ENCODE results near the gene AHCYL2. TPM values are rescaled to one million over a fixed set of nuclear protein-coding genes. Genes with fewer than 3 reads are reported as not detected.

The AHCYL2 gene
- total and polyA plus RNA-seq, 2 of the 8 experiments (the other 6 are each of a cell fraction or from before 2014, with no cell fraction given), result 20.7 to 25.4 TPM

DNA sequence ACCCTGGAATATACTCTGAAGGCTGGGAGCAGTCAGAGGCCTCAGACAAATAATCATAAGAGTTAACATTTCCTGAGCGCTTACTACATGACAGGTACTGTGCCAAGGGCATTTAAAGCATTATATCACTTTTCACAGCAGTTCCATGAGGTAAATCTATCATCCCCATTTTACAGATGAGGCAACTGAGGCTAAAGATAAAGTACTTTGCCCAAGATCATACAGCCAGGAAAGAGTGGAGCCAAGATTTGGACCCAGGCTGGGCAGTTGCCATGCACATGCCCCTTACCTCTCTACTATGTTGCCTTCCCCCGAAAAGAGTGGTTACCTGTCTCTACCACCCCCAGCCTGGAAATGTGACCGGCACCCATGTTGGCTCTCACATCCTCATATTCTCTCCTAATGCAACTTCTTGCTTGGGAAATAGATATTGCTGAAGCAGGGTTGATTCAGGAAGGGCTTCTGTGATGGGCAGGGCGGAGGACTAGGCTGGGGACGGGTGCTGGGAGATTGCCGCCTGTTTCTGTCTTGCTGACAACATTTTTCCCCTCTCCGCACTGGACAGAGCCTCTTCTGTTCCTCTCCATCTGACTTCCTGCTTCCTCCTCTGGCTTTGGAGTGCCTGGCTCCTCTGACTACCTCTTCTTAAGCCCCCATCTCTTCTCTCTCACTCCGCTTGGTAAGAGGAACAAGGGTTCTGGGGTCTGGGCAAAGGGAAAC lies 22.6 kb upstream of the AHCYL2 start:
- H4K91ac ChIP-seq (replicated peaks; ENCODE audit: insufficient read length, low read length), result no peak overlapping the region
- no peak overlapping the region for H4K8ac ChIP-seq (ENCODE audit: extremely low read depth, insufficient read depth, low read length)
- H3K23me2 ChIP-seq (ENCODE audit: low read depth, low read length), result no peaks in the 10 kb centered on the region
- H3K9me3 ChIP-seq (ENCODE audit: insufficient read depth in 2 of 2, low read depth in 1 of 2, low read length in 1 of 2), result no peaks in the 10 kb centered on the region
- no peak overlapping the region for H2BK120ac ChIP-seq (replicated peaks; ENCODE audit: low read depth, low read length)
- no peak overlapping the region for H2BK20ac ChIP-seq (ENCODE audit: low read length)
- H2BK5ac ChIP-seq (ENCODE audit: low read depth, low read length), result no peak overlapping the region
- WGBS, 2 experiments (ENCODE audit: extremely low coverage in 1 of 2, insufficient coverage in 1 of 2, insufficient read length in 1 of 2, insufficient replicate concordance in 2 of 2, low coverage in 1 of 2, low lambda C conversion rate in 2 of 2, missing lambda C conversion rate in 1 of 2), result 89% methylated on average over 8 of the region's 8 CpGs; no CpG with 5 or more reads in 1 of the 2 experiments
- ChIA-PET POLR2A (ENCODE audit: partially characterized antibody) (interaction anchor here (1.1 to 1.7 kb wide), 4 partner anchors 9 to 148 kb away, joined by 3 to 5 read pairs (median 4); no protein-coding TSS in a partner anchor), CTCF (ENCODE audit: partially characterized antibody) (interaction anchor here (2.3 to 2.5 kb wide), 2 partner anchors 38 kb away, joined by 11 to 12 read pairs; no protein-coding TSS in a partner anchor)
- H4K5ac ChIP-seq (ENCODE audit: insufficient read length, low read depth, low read length), result no peak overlapping the region
- peaks cover 0 to 39% of the 10 kb centered on the region in 2 experiments; a peak in 2 of 4 replicates for H3K79me2 ChIP-seq (ENCODE audit: control insufficient read depth in 1 of 2, insufficient read depth in 2 of 2, low read length in 2 of 2)
- no peak overlapping the region for H3K23ac ChIP-seq (ENCODE audit: insufficient read length)
- no peak overlapping the region for H3K18ac ChIP-seq (ENCODE audit: extremely low read depth, low read length)
- FAIRE-seq (no peak), DNase-seq (ENCODE audit: low read depth in 1 of 2, low spot score in 2 of 2) (no peak)
- H3K56ac ChIP-seq (replicated peaks; ENCODE audit: insufficient read length, low read depth, low read length), result no peak overlapping the region
- no peak overlapping the region for H3K4me2 ChIP-seq (ENCODE audit: insufficient read depth in 1 of 2, low read depth in 2 of 2, low read length in 2 of 2)
- no peak overlapping the region for H2AK5ac ChIP-seq (ENCODE audit: low read depth, low read length)
- no peak overlapping the region for H3K9ac ChIP-seq (replicated peaks in 1 of 4; ENCODE audit: extremely low read depth in 1 of 4, low read depth in 3 of 4, low read length in 3 of 4)
- peaks cover 12% of the 10 kb centered on the region; the same call in 1 of the 2 replicates for H3K79me1 ChIP-seq (ENCODE audit: low read depth, low read length)
- no peak overlapping the region for H2BK12ac ChIP-seq (ENCODE audit: low read depth, low read length)
- H3K36me3 ChIP-seq (ENCODE audit: control insufficient read depth in 2 of 4, insufficient read depth in 4 of 4, low read length in 3 of 4), result peaks cover 5 to 22% (median 11%) of the 10 kb centered on the region in 4 experiments; a peak in 7 of 8 replicates
- H2BK15ac ChIP-seq (ENCODE audit: low read length), result no peak overlapping the region
- H3K27ac ChIP-seq (ENCODE audit: low read depth, low read length), result 0 out of 2 replicates have a peak overlapping the region, but pooled peaks have one; percentile 15
- no peak overlapping the region for H3K14ac ChIP-seq (ENCODE audit: insufficient read length)
- H4K20me1 ChIP-seq (replicated peaks in 1 of 2; ENCODE audit: control insufficient read depth in 1 of 2, insufficient read depth in 2 of 2, low read length in 2 of 2), result peaks cover 2 to 10% of the 10 kb centered on the region in 2 experiments
- no peak overlapping the region for H2AFZ ChIP-seq (ENCODE audit: low read length)
- no peak overlapping the region for H3K4me3 ChIP-seq (ENCODE audit: extremely low read depth in 1 of 4, insufficient read depth in 2 of 4, low read depth in 3 of 4, low read length in 4 of 4)
- no peak overlapping the region for H3K4ac ChIP-seq (replicated peaks; ENCODE audit: insufficient read length, low read depth, low read length)
- H3K27me3 ChIP-seq (replicated peaks in 1 of 4; ENCODE audit: control insufficient read depth in 3 of 4, extremely low read depth in 1 of 4, insufficient read depth in 3 of 4, low read length in 3 of 4), result no peaks in the 10 kb centered on the region
- no peaks in the 10 kb centered on the region for H3K4me1 ChIP-seq (replicated peaks in 1 of 4; ENCODE audit: control insufficient read depth in 3 of 4, insufficient read depth in 4 of 4, low read length in 3 of 4)
- TF ChIP-seq, protein P1, sequence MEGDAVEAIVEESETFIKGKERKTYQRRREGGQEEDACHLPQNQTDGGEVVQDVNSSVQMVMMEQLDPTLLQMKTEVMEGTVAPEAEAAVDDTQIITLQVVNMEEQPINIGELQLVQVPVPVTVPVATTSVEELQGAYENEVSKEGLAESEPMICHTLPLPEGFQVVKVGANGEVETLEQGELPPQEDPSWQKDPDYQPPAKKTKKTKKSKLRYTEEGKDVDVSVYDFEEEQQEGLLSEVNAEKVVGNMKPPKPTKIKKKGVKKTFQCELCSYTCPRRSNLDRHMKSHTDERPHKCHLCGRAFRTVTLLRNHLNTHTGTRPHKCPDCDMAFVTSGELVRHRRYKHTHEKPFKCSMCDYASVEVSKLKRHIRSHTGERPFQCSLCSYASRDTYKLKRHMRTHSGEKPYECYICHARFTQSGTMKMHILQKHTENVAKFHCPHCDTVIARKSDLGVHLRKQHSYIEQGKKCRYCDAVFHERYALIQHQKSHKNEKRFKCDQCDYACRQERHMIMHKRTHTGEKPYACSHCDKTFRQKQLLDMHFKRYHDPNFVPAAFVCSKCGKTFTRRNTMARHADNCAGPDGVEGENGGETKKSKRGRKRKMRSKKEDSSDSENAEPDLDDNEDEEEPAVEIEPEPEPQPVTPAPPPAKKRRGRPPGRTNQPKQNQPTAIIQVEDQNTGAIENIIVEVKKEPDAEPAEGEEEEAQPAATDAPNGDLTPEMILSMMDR (IDR thresholded peaks at IDR 0.05; ENCODE audit: control extremely low read depth in 1 of 3, insufficient read depth in 1 of 3, low read depth in 1 of 3, low read length in 3 of 3), result no peak
